Epithelial cell of esophagus (primary cell): ENCODE data around the gene RBM18.

Source experiments
- DNase-seq: peaks from one replicate; pipeline ENCODE4 v3.0.0; 2010; ENCODE audit warnings: low read depth
- H3K4me3 ChIP-seq: 2 replicates; pipeline ENCODE4 v1.5.1; 2011; ENCODE audit warnings: mild to moderate bottlenecking, low read length, control low read depth
- CTCF ChIP-seq: IDR thresholded peaks from 2 replicates; pipeline ENCODE4 v1.5.1; 2011; ENCODE audit warnings: low read depth, mild to moderate bottlenecking, low read length, control low read depth, inconsistent platforms; ENCODE audit not compliant: insufficient read depth; ENCODE audit errors: missing control alignments

Gene RBM18

GRCh38 chr9:122246666-122247065 is 18.0 kb downstream of the RBM18 start:
- DNase-seq = no peak
- no peak for TF ChIP-seq CTCF
- no peak overlapping the region for H3K4me3 ChIP-seq

GRCh38 chr9:122244349-122244748 is 20.3 kb downstream of the RBM18 start:
- H3K4me3 ChIP-seq = no peak overlapping the region
- no peak for DNase-seq
- TF ChIP-seq CTCF = no peak

- no peak overlapping the region for H3K4me3 ChIP-seq
- no peak for TF ChIP-seq CTCF
- no peak for DNase-seq
These were observed 24.9 kb downstream of the RBM18 start for GRCh38 chr9:122239722-122240121.

- no peak for DNase-seq
- no peak for TF ChIP-seq CTCF
- H3K4me3 ChIP-seq = no peak overlapping the region
These were observed 28.0 kb downstream of the RBM18 start for GRCh38 chr9:122236681-122237080.

GRCh38 chr9:122234022-122234748 is 30.5 kb downstream of the RBM18 start:
- no peak for TF ChIP-seq CTCF
- DNase-seq = no peak
- no peak overlapping the region for H3K4me3 ChIP-seq

GRCh38 chr9:122232796-122233306 is 31.8 kb downstream of the RBM18 start:
- no peak overlapping the region for H3K4me3 ChIP-seq
- no peak for DNase-seq
- TF ChIP-seq CTCF = no peak

GRCh38 chr9:122229485-122229837 is 35.2 kb downstream of the RBM18 start:
- DNase-seq = no peak
- no peak for TF ChIP-seq CTCF
- H3K4me3 ChIP-seq = no peak overlapping the region
